HG02759 (cell line): ENCODE measurements around the gene SUMF1.
"Not testable (repeated sequence)": the region's sequence is repeated elsewhere in the genome, so short reads cannot be mapped to it uniquely, and the experiment has no call there.

ENCODE experiments used
- ATAC-seq: cut with Tn5 transposase; IDR thresholded peaks from one replicate; pipeline ENCODE4 v1.9.1; 2021; ENCODE audit warnings: mild to moderate bottlenecking, moderate library complexity; ENCODE audit not compliant: unreplicated experiment

The SUMF1 gene

DNA sequence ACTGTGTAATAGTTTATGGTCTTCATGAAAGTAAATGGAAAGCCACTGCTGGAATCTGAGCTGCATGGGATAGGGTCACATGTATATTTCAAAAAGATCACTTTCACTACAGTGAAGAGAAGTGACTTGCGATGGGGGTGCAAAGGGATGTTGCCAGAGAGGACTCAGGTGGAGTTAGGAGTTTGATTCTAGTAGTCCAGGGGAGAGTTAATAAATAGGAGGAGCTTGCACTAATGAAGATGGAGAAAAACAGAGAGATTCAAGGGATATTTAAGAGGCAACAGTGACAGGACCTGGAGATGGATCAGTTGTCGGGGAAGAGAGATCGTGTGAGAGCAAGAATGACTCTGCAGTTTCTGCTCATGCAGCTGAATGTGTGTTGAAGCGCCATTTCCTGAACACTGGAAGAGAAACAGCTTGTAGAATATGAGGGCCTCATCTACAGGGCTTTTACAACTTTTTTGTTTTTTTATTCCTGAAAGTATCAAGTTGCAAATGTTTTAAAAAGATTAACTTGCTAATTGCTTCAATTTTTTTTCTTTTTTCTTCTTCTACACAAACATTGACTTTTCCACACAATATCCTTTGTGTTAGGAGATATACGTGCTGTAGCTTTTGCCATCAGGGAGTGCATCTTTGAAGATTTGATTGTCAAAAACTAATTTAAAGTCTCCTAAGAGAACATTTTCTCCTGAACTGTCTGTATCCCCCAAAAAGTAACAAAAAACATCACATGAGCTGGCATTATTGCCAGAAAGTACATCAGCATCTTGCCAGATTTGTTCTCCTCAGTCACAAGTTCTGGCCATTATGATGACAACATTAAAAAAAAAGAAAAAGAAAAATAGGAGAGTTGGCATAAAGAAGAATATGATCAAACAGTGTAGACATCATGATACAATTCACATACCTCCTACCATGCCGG, 126.4 kb downstream of the SUMF1 start:
- ATAC-seq = no peak

DNA sequence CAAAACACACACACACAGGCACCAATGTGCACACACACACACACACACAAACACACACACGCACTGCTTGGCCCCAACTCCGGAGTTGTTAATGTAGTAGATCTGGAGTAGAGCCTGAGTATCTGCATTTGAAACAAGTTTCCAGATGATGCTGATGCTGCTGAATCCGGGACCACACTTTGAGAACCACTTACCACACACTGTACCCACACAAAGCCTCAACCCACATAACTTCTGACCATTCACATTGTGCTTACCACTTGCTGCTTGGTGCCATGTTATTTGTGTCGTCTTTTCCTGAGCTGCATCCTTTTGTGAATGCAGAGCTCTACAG, 127.0 kb downstream of the SUMF1 start:
- no peak for ATAC-seq

DNA sequence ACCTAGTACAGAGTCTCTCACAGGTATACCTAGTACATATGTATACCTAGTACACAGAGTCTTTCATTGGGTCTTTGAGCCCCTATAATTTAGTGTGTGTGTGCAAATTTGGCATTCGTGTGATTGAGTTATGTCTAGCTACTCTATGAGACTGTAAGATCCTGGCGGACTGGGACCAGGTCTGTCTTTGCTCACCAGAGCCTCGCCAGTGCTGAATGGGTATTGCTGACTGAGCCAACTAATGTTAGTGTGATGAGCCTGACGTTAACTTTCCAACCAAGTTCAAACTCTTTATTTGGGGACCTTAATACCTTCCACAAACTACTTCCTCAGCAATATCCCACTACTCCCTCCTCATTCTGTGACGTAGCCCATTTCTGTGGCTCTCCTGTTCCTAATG, 128.3 kb downstream of the SUMF1 start:
- ATAC-seq = no peak

DNA sequence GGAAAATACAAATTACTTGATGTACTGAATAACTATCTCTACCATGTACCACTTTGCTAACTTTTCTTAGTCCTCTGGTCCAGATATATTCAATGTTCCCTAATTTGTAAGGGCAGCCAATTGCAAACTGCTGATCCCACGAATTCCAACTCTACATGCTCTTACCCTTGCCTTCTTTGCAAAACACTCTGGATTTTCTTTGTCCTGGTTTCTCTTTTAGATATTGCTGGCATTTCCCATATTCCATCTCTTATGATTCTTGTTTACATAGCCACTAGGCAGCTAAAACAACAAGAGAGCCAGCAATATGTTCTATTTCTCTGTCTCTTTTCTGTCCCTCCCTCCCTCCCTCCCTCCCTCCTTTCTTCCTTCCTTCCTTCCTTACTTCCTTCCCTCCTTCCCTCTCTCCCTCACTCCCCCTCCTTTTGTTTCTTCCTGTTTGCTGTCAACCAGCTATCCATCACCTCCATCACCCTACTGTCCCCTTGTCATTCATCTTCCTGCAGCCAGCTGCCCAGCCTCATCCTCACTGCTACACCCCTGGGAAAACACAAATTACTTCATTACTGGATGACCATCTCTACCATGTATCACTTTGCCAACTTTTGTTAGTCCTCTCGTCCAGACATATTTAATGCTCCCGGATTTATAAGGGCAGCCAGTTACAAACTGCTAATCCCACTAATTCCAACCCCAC, 130.1 kb downstream of the SUMF1 start:
- no peak for ATAC-seq

DNA sequence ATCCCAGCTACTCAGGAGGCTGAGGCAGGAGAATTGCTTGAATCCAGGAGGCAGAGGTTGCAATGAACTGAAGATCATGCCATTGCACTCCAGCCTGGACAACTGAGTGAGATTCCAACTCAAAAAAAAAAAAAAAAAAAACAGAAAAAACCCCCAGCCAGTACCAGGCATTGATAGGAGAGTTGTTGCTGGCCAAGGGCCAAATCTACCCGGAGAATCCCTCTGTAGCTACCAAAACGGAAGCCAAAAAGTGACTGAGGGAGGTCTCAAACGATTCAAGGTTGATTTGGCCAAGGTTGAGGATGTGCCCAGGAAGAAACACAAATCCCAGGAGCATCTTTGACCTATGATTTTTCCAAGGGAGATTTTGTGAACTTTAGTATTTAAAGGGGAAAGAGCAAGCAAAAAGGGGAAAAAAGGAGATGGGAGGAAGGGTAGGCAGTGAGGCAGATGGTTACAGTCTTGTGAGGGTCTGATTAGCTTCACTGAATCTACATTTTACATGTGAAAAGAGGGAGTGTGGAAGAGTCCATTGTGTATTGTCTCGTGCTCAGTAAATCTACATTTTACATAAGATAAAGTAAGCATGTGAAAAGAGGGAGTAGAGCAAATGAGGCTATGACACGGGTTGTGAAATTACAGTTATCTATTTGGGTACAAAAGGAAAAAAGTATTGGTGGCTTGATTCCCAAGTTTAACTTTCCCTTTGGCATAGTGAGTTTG, 131.1 kb downstream of the SUMF1 start:
- ATAC-seq = no peak

DNA sequence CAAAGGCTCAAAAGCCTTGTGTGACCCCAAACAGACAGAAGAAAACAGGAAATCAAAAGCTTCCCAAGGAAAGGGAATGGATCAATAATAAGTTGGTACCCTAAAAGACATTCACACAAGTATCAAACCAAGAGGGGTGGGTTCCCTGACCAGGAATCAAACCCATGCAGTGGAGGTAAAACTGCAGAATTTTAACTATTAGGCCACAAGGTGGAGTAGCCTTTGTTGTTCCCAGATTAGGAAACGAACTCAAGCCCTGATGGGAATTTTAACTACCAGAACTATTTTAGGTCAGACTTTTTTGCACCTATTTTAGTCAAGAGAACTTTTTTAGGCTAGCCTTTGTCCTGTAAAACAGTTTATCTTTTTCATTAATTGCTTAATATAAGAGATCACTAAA, 132.5 kb downstream of the SUMF1 start:
- ATAC-seq = no peak

DNA sequence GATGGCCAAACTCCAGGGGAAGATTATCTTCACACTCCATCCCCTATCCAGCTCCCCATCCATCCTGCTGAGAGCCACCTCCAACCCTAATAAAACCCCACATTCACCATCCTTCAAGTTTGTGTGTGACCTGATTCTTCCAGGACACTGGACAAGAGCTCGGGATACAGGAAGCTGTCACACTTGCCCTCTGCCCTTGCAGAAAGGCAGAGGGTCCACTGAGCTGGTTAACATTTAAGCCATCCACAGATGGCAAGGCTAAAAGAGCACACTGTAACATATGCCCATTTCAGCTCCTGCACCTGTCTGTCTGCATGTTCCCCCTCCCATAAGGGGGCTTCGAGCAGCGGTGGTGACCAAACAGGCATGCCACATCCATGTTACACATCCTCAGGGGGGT, 134.1 kb downstream of the SUMF1 start:
- no peak for ATAC-seq

DNA sequence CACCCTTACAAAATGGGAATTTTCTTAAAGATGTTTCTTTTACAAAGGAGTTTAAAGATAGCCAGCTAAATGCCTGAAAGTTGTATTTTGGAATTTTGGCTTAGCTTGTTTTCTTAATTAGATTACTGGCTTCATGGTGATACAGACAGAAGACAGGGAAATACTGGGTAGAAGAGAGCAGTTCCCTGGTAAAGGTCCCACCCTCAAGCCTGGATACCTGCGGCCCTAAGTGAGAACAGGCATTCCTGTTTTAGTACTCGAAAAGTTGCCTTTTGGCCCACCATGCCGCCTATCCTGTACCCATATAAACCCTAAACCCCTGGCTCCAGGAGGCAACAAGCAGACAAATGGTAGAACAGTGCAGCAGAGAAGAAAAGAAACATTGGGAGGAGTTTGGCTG, 134.5 kb downstream of the SUMF1 start:
- no peak for ATAC-seq

DNA sequence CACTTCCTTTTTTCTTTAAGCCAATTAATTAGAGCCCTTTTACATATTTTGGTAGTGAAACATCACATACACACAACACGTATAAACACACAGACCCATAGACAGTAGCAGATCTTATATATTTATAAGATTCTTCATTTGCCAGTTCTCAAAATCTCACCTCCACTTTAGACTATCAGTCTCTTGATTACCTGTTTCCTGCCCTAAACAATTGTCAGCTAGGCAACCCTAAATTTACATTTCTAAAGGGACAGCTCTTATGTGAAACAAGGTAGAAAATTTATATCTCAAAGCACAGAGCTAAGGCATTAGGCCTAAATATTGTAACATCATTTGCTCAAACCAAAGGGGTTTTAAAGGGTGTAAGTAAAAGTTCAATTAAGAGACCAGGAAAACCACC, 135.0 kb downstream of the SUMF1 start:
- no peak for ATAC-seq

DNA sequence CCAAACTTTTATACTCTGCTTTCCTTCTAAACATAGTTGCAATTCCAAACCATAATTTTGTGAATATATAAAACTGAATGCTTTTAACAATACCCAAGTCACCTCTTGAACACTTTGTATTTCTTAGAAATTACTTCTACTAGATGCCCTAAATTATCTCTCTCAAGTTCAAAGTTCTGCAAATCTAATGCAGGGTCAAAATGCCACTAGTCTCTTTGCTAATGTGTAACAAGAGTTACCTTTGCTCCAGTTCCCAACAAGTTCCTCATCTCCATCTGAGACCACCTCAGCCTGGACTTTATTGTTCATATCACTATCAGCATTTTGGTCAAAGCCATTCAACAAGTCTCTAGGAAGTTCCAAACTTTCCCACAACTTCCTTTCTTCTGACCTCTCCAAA, 137.3 kb downstream of the SUMF1 start:
- not testable (repeated sequence) for ATAC-seq

DNA sequence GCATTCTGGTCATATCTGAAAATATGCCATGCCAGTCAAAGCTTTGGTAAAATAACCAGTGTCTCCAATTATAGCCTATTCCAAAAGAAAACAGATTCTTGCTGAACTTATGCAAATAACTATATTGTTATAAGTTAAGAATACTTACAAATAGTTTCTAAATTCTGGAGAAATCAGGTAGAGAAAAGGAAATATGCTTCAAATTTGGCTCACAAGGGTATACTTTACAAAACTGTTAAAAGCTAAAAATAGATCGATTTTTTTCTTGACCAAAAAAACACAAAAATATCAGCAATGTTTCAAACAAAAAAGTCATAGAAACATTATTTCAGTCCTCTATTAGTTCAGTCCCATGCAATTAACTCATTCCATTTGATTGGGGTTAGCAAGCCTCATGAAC, 140.2 kb downstream of the SUMF1 start:
- no peak for ATAC-seq

DNA sequence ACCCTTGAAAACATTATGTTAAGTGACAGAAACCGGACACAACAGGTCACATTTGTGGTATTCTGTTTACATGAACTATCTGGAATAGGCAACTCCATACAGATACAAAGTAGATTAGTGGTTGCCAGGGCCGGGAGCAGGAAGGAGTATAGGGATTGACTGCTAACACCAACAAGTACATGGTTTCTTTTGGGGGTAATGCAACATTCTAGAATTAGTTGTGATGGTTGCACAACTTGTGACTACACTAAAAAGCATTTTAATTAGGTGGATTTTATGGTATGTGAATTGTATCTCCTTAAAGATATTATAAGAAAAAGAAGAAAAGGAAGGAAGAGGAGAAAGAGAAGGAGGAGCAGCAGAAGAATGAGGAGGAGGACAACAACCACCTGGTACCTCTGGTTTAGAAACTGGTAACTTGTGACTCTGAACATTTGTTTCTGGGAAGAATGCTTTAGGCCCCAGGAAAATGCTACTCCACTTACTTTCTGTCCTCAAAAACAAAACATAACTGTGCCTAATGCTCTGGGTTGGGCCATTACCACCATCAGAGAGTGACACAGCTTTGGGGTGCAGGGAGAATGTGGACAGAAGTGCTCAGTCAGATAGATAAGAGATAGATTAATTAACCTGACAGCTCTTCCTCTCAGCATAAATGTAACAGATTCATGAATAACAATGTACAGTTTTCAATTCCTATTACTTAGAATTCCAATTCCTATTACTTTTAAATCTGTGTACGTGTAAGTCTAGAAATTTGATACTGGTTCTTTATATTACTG, 143.6 kb downstream of the SUMF1 start:
- ATAC-seq = no peak

DNA sequence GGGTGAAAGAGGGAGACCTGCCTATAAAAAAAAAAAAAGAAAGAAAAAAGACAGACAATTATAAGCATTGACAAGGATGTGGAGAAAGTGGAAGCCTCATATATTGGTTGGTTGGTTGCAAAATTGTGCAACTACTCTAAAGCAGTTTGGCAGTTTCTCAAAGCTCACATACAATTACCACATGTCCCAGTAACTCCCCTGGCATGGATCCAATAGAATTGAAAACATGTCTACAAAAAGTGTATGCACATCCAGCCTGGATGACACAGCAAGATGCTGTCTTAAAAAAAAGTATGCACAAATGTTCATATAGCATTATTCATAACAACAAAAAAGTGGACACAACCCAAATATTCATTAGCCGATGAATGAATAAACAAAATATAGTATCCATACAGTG, 144.4 kb downstream of the SUMF1 start:
- no peak for ATAC-seq

DNA sequence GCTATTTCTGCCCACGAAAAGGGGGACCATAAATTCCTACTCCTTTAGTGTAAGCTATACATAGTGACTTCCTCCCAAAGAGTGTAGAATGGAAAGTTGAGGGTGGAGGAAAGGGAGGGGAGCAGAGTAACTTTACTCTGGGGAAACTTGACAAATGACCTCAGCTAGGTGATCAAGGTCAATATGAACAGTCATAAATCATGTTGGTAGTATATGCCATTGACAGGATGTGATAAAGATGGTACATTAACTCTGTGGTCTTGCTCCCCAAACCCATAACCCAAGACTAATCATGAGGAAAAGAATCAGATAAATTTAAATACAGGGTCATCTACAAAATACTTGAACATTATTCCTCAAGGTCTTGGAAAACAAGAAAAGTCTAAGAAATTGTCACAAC, 145.3 kb downstream of the SUMF1 start:
- no peak for ATAC-seq

DNA sequence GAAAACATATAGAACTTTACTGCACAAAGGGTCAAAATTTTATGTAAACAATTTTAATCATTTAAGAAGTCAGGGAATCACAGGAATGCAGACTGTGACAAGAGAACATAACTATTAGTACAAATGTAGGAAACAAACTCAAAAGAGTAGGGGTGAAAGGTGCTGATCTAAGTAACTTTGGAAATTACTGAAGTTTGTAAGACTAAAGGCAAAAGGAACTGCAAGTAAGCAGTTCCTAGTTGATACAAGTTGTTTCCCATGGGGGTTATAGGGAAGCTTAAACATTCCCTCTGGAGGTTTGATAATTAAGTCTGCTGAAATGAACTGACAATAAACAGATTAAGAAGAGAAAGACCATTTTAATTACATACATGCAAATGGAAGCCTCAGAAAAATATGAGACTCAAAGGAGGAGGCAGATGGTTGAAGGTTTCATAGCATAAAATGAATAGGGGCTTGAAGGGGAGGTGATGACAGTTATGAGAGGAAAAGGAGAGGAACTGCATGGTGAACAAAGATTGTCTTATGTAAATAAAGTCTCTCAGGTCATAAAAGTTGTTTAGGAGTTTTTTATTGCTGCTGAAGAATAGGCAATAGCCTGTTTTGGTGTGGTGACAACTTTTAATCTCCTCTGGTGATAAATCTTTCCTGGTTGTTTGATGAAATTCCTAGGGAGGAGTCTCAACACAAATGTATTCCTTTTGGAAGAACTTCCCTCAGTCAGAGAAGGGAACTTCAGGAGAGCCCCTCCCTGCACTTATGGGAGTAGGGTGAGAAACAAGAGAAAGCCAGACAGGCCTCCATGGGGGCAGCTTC, 146.8 kb downstream of the SUMF1 start:
- ATAC-seq = no peak

DNA sequence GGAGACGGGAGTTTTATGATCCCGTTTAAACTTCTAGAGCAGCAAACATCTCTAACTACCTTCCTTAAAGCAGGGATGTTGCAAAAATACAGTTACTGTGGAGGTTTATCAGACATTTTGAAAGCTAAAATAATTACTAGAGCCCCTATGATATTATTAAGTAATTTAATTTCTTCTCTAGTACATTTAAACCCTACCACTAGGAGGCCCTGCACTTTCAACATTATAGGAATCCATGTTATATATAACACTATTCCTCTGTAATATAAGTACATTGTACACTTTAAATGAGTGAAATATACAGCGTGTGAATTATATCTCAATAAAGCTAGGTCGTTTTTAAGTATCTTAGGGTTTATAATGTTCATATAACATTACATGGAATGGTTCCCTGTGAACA, 152.4 kb downstream of the SUMF1 start:
- no peak for ATAC-seq

DNA sequence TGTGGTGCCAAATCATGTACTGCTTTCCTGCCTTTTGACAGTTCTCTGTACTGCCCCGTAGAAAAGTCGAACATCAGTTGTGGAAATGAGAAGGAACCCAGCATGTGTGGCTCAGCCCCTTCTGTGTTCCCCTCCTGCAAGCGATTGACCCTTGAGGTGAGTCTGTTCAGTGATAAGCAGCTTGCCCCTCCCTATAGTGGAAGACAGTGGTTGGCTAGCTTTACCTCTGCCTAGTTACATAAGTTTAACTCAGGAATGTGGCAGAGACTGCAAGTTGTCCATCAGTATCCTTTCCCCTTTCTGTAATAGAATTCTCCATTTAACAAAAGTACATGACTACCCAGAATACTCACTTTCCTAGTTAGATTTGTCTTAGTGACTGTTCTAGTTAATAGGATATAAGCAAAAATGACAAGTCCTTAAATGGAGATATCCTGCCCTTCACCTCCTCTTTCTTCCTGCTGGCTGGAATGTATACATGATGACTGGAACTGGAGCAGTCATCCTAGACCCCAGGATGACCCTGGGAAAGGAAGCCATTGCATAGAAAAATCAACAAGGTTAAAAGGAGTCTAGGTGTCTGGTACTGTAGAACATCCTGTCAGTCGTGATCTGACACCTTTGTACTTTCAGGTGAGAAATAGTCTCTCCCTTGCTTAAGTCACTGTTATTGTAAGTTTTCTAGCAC, 153.3 kb downstream of the SUMF1 start:
- no peak for ATAC-seq

DNA sequence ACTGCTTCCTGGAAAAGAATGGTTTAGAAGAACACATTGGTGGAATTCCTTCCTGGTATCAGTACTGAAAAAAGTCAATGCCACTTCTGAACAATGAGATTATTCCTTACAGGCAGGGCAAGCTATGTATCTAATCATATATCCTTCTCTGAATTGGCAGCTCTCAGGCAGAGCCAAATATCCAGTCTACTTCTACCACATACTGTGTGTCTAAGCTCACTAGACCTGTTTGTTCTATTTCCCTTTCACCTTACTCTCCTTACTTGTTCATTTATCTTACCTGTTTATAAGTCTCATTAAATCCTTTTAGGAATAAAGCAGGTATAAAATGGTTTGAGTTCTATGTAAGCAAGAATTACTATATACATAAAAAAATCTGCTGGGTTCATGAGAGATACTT, 155.6 kb downstream of the SUMF1 start:
- no peak for ATAC-seq
